NB4 (cell line): ENCODE measurements around the gene PARK7.

Experiments
- DNase-seq: peaks from one replicate; pipeline ENCODE4 v3.0.0; 2010; ENCODE audit warnings: low read depth
- H3K4me3 ChIP-seq: one replicate; pipeline ENCODE4 v1.5.1; 2011; ENCODE audit warnings: mild to moderate bottlenecking, low read depth, low read length, moderate library complexity
- MYC ChIP-seq: IDR thresholded peaks from 2 replicates; pipeline ENCODE4 v1.6.1; 2011; ENCODE audit warnings: low read depth, low read length
- POLR2A ChIP-seq: IDR thresholded peaks from 2 replicates; pipeline ENCODE4 v1.6.1; 2011; ENCODE audit warnings: mild to moderate bottlenecking; ENCODE audit not compliant: insufficient read length; ENCODE audit errors: extremely low read depth
- TF ChIP-seq, protein P1 (sequence below): IDR thresholded peaks from one replicate; pipeline ENCODE4 v1.5.1; 2012; ENCODE audit warnings: low read depth, low read length
- TF ChIP-seq, protein P2 (sequence below): IDR thresholded peaks from 2 replicates; pipeline ENCODE4 v1.6.1; 2011; ENCODE audit warnings: low read depth, low read length

The PARK7 gene

DNA sequence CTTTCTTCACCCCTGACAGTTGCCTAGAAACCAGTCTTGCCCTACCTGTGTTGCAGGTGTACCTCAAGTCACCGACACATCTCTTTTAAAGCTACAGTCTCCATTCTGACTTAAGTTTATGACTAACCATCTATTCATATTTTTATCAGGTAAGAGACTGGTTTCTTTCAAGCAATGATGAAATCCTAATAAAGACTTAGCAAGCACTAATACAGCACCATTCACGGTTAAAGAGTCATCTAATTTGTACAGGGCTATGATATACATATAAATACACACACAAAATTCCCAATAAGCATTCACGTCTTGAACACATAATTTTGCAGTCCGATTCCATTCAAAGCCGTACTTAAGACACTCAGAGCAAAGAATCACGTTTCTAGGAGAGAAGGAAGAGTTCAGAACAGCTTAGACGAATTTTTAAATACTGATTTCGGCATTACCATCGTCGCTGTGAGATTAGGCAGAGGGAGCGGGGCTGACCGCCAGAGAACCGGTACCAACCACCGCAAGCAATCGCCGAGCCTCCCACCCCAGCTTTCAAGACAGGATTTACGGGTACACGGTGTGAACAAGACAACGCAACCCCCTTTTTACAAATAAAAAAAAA, 63.7 kb downstream of the PARK7 start:
- peak; percentile 30 for DNase-seq
- H3K4me3 ChIP-seq: peak overlapping the region; percentile 62
- TF ChIP-seq POLR2A: no peak

DNA sequence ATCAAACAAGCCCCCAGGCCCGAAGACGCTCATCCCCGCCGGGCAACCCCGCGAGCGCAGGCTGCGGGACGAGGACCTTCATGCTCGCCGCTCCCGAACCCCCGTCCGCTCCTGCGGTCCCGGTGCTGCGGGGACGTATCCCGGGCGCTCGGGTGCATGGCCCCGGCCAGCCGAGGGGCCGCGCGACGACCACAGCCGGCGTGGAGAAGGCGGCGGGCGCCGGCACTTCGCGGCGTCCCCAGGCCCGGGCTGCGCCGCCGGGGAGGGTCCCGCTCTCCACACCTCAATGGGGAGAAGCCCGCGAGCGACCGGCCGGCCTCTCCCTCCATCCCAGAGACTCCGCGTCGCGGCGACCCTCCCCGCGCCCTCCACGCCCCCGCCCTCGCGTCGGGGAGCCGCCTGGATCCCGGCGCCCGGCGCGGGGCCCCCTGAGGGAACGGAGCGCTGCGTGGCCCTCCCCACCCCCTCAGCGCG, 64.2 kb downstream of the PARK7 start:
- no peak for DNase-seq
- TF ChIP-seq MYC: no peak
- peak overlapping the region; percentile 62 for H3K4me3 ChIP-seq

DNA sequence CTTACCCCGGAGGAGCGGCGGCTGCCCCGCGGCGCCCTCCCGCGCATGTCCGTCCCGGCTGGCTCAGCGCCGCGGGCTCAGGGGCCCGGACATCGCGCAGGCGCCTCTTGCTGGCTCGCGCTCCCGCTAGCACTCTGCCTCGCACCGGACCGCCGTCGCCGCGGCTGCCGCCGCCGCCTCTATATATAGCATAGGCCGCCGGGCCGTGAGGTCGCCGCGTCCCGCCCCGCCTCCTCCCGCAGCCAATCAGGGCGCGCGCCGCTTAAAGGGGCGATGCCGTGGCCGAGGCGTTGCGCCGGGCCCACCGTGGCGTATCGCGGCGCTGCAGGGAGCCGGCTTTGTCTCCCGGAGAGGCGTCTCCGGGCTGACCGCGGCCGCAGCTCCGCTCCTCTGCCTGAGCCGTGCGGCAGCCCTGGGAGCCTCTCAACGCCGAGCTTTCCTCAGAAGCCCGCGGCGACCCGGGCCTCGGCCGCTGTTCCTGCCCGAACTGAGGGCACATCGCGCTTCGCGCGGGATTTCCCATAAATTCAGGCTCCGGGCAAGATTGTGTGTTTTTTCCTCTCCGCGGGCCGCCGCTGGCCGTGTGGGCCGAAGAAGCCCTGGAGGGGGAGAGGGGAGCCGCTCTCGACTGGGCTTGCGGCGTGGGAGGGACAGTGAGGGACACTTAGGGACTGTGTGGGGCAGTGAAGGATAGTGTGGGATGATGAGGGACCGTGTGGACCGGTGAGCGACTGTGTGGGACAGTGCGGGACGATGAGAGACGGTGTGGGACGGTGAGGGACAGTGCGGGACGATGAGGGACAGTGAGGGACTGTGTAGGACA, 64.9 kb downstream of the PARK7 start, which contains the start of gene ERRFI1:
TSS of gene ERRFI1 (minus strand) at position 157 of the 823 bp plus-strand sequence. CDS start 10,690 bp downstream, outside the sequence.
- DNase-seq: peak; percentile 92
- peak within 1 kb of the TSS; percentile 62 for H3K4me3 ChIP-seq
- TF ChIP-seq, protein P1, sequence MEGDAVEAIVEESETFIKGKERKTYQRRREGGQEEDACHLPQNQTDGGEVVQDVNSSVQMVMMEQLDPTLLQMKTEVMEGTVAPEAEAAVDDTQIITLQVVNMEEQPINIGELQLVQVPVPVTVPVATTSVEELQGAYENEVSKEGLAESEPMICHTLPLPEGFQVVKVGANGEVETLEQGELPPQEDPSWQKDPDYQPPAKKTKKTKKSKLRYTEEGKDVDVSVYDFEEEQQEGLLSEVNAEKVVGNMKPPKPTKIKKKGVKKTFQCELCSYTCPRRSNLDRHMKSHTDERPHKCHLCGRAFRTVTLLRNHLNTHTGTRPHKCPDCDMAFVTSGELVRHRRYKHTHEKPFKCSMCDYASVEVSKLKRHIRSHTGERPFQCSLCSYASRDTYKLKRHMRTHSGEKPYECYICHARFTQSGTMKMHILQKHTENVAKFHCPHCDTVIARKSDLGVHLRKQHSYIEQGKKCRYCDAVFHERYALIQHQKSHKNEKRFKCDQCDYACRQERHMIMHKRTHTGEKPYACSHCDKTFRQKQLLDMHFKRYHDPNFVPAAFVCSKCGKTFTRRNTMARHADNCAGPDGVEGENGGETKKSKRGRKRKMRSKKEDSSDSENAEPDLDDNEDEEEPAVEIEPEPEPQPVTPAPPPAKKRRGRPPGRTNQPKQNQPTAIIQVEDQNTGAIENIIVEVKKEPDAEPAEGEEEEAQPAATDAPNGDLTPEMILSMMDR: no peak
- TF ChIP-seq, protein P2, sequence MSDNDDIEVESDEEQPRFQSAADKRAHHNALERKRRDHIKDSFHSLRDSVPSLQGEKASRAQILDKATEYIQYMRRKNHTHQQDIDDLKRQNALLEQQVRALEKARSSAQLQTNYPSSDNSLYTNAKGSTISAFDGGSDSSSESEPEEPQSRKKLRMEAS: 0 out of 2 replicates have a peak, but pooled peaks have one; percentile 41
- TF ChIP-seq MYC (no peak), POLR2A (peak; percentile 59)

DNA sequence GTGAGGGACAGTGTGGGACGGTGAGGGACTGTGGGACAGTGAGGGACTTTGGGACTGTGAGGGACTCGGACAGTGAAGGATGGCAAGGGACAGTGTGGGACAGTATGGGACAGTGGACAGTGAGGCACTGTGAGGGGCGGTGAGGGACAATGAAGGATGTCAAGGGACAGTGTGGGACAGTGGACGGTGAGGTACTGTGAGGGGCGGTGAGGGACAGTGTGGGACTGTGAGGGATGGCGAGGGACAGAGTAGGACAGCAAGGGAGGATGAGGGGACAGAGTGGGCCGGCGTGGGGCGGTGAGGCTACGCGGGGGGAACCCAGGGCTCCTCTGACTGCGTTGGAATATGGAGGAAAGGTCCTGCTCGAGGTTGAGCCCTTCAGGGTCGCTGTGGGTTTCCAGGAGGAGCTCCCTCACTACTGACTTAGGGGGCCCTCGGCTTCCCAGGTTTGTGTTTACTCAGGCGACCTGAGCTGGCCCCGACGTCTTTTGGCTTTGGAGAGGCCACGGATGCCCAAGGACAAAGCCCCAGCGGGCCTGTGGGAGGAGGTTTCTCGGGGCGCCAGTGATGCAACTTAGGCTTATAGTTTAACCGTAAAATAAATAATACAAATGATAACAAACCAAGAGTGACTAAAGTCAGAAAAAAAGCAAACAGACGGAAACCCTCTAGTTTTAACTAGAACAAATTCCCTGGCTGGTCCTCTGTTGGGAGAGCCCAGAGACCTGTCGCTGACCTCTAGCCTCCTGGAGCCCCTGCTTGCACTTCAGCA, 65.7 kb downstream of the PARK7 start:
- TF ChIP-seq POLR2A (no peak), MYC (no peak)
- TF ChIP-seq, protein P1: no peak
- TF ChIP-seq, protein P2: no peak
- no peak for DNase-seq
- no peak overlapping the region for H3K4me3 ChIP-seq

DNA sequence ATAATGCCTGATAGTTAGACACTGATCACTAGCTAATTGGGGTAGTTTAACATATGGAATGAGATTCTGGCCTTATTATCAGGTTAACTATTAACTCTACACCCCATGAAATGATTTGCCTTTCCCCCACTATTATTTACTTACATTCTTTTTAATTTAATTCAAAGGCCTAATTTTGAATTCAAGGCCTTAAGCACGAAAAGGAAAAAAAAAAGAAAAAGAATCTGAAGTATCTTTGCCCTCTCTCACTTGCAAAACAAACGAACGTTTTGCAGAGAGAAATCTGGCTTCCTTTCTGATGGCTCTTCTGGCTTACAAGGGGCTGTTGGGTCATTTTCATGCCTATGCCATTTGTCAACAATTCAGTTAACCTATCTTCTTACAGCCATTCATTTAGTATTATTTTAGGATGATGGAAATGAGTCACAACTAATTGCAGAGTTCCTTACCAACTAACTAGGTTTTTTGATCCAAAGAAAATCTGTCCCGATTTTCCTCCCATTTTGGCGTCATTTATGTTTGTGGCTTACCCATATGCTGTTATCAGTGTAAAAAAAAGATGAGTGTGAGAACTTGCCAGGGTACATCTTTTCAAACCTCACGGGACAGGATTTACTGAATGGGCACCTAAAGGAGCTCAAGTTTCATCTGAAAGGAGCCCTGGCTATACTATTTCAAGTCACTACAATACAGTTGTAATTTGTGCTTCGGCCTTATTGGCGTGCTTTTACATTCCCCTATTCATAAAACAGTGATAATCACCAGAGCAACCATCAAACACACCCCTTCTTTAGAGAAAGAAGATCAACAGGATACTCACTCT, 66.4 kb downstream of the PARK7 start:
- no peak for DNase-seq
- TF ChIP-seq, protein P1: no peak
- TF ChIP-seq, protein P2: no peak
- TF ChIP-seq POLR2A (no peak), MYC (no peak)
- no peak overlapping the region for H3K4me3 ChIP-seq

DNA sequence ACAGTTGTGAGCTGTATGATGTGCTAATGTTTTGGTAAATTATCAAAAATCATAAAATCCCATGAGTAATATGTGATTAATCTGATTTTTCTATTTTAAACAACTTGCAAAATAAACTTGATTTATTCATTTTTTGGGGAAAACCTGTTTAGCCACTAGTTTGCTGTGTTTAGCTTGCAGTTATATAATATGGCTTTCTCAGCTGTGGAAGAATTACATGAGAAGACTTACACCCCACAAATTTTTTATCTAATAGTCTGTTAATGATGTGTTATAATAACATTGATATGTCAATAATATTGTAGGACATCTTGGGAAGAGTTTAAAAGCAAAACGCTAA, 67.0 kb downstream of the PARK7 start:
- no peak for DNase-seq
- TF ChIP-seq, protein P1: no peak
- H3K4me3 ChIP-seq: no peak overlapping the region
